H9 (cell line): ENCODE measurements around the gene RNF126. TPM values are rescaled to one million over a fixed set of nuclear protein-coding genes. Genes with fewer than 3 reads are reported as not detected.

ENCODE experiments used
- DNase-seq: peaks from one replicate; pipeline ENCODE4 v3.0.0-alpha.2; 2017
- H2AFZ ChIP-seq: one replicate; pipeline ENCODE4 v1.6.1; 2013; ENCODE audit warnings: mild to moderate bottlenecking, low read length, control low read depth, moderate library complexity
- H2AK5ac ChIP-seq: 2 replicates; pipeline ENCODE4 v1.6.1; 2013; ENCODE audit warnings: low read length, control low read depth, mixed read lengths; ENCODE audit not compliant: insufficient read length
- H2BK120ac ChIP-seq: one replicate; pipeline ENCODE4 v1.6.1; 2013; ENCODE audit warnings: low read depth, mild to moderate bottlenecking, low read length, control low read depth, inconsistent platforms; ENCODE audit not compliant: poor library complexity, severe bottlenecking
- H2BK12ac ChIP-seq: 2 replicates; pipeline ENCODE4 v1.6.1; 2013; ENCODE audit warnings: low read length, control low read depth, mixed read lengths, low read depth; ENCODE audit not compliant: insufficient read length
- H2BK15ac ChIP-seq: 2 replicates; pipeline ENCODE4 v1.6.1; 2013; ENCODE audit warnings: low read depth, low read length, control low read depth
- H2BK20ac ChIP-seq: one replicate; pipeline ENCODE4 v1.6.1; 2013; ENCODE audit warnings: low read depth, mild to moderate bottlenecking, low read length, control low read depth, inconsistent platforms; ENCODE audit not compliant: poor library complexity, severe bottlenecking
- H2BK5ac ChIP-seq: 2 replicates; pipeline ENCODE4 v1.6.1; 2013; ENCODE audit warnings: low read length, control low read depth, mixed read lengths; ENCODE audit not compliant: insufficient read length
- H3K14ac ChIP-seq: 2 replicates; pipeline ENCODE4 v1.6.1; 2013; ENCODE audit warnings: low read length, control low read depth; ENCODE audit not compliant: insufficient read depth
- H3K18ac ChIP-seq: 2 replicates; pipeline ENCODE4 v1.6.1; 2013; ENCODE audit warnings: low read depth, mild to moderate bottlenecking, mixed read lengths, low read length, control low read depth; ENCODE audit not compliant: insufficient read length
- H3K23ac ChIP-seq: 2 replicates; pipeline ENCODE4 v1.6.1; 2013; ENCODE audit warnings: low read length, control low read depth, mixed read lengths, low read depth; ENCODE audit not compliant: insufficient read length
- H3K23me2 ChIP-seq: 2 replicates; pipeline ENCODE4 v1.6.1; 2013; ENCODE audit warnings: low read depth, mild to moderate bottlenecking, mixed read lengths, low read length, control low read depth; ENCODE audit not compliant: insufficient read length, poor library complexity, severe bottlenecking
- H3K27ac ChIP-seq: 2 replicates; pipeline ENCODE4 v1.5.1; 2013; ENCODE audit warnings: low read length, control low read depth, mixed read lengths, low read depth; ENCODE audit not compliant: insufficient read length
- H3K27me3 ChIP-seq: 2 replicates; pipeline ENCODE4 v1.6.1; 2013; ENCODE audit warnings: low read length, control low read depth, inconsistent platforms; ENCODE audit not compliant: insufficient read depth
- H3K4ac ChIP-seq: 2 replicates; pipeline ENCODE4 v1.6.1; 2013; ENCODE audit warnings: low read depth, mild to moderate bottlenecking, control low read depth, inconsistent platforms, low read length, moderate library complexity
- H3K4me1 ChIP-seq: 2 replicates; pipeline ENCODE4 v1.6.1; 2013; ENCODE audit warnings: low read length, control low read depth, inconsistent platforms; ENCODE audit not compliant: insufficient read depth
- H3K4me2 ChIP-seq: 2 replicates; pipeline ENCODE4 v1.6.1; 2013; ENCODE audit warnings: low read length, control low read depth, mixed read lengths; ENCODE audit not compliant: insufficient read length, insufficient read depth
- H3K56ac ChIP-seq: 2 replicates; pipeline ENCODE4 v1.6.1; 2013; ENCODE audit warnings: low read depth, mild to moderate bottlenecking, mixed read lengths, low read length, control low read depth; ENCODE audit not compliant: insufficient read length
- H3K79me1 ChIP-seq: 2 replicates; pipeline ENCODE4 v1.6.1; 2013; ENCODE audit warnings: low read depth, mild to moderate bottlenecking, moderate library complexity, low read length, control low read depth, inconsistent platforms; ENCODE audit not compliant: insufficient read depth, poor library complexity, severe bottlenecking
- H3K79me2 ChIP-seq: 2 replicates; pipeline ENCODE4 v1.6.1; 2013; ENCODE audit warnings: low read length, control low read depth, inconsistent platforms; ENCODE audit not compliant: insufficient read depth
- H3K9ac ChIP-seq: 2 replicates; pipeline ENCODE4 v1.6.1; 2013; ENCODE audit warnings: low read length, control low read depth, mixed read lengths; ENCODE audit not compliant: insufficient read length; ENCODE audit errors: extremely low read depth
- H3K9me3 ChIP-seq: one replicate; pipeline ENCODE4 v1.6.1; 2013; ENCODE audit warnings: low read depth, low read length, inconsistent platforms; ENCODE audit not compliant: control insufficient read depth
- H3T11ph ChIP-seq: one replicate; pipeline ENCODE4 v1.6.1; 2013; ENCODE audit warnings: mild to moderate bottlenecking, low read length, control low read depth, inconsistent platforms
- H4K20me1 ChIP-seq: one replicate; pipeline ENCODE4 v1.6.1; 2013; ENCODE audit not compliant: control insufficient read depth, insufficient read length, insufficient read depth
- H4K5ac ChIP-seq: 2 replicates; pipeline ENCODE4 v1.6.1; 2013; ENCODE audit warnings: low read depth, mild to moderate bottlenecking, mixed read lengths, low read length, control low read depth; ENCODE audit not compliant: insufficient read length
- H4K8ac ChIP-seq: replicated peaks from 2 replicates; pipeline ENCODE4 v1.6.1; 2013; ENCODE audit warnings: low read length, control low read depth, mixed read lengths, low read depth; ENCODE audit not compliant: insufficient read length
- H4K91ac ChIP-seq: 2 replicates; pipeline ENCODE4 v1.6.1; 2013; ENCODE audit warnings: low read depth, mild to moderate bottlenecking, moderate library complexity, mixed read lengths, low read length, control low read depth; ENCODE audit not compliant: insufficient read length
- H3K27ac Mint-ChIP-seq, 3 experiments: 2 replicates in 2 of 3; 3 replicates in 1 of 3; pipeline ENCODE4 v1.8.0; 2020 to 2021; ENCODE audit warnings: mixed read lengths in 3 of 3, mild to moderate bottlenecking in 1 of 3, moderate library complexity in 1 of 3
- H3K27me3 Mint-ChIP-seq: 2 replicates; pipeline ENCODE4 v1.8.0; 2021; ENCODE audit warnings: low read depth, mild to moderate bottlenecking, moderate library complexity, mixed read lengths
- H3K36me3 Mint-ChIP-seq, 3 experiments: 2 replicates in 2 of 3; 3 replicates in 1 of 3; pipeline ENCODE4 v1.8.0; 2020 to 2021; ENCODE audit warnings: low read depth in 3 of 3, mixed read lengths in 3 of 3; ENCODE audit not compliant: insufficient read depth in 1 of 3
- H3K4me1 Mint-ChIP-seq, 2 experiments: 2 replicates each; pipeline ENCODE4 v1.8.0; 2020; ENCODE audit warnings: mixed read lengths in 2 of 2
- H3K4me3 Mint-ChIP-seq, 2 experiments: 2 replicates in 1 of 2; 3 replicates in 1 of 2; pipeline ENCODE4 v1.8.0; 2020 to 2021; ENCODE audit warnings: mild to moderate bottlenecking in 2 of 2, mixed read lengths in 2 of 2, moderate library complexity in 1 of 2
- H3K9me3 Mint-ChIP-seq, 2 experiments: 2 replicates in 1 of 2; 3 replicates in 1 of 2; pipeline ENCODE4 v1.8.0; 2020; ENCODE audit warnings: mild to moderate bottlenecking in 2 of 2, mixed read lengths in 2 of 2, moderate library complexity in 1 of 2
- CTCF ChIP-seq: fragments of 200-600 bp; sonication (generic); conservative IDR thresholded peaks from 3 replicates; pipeline ENCODE4 v1.8.0; 2021; ENCODE audit warnings: antibody characterized with exemption, mild to moderate bottlenecking
- WGBS: extraction: QIAGEN DNeasy Blood & Tissue Kit; methylation state at CpG from one replicate; pipeline ENCODE4 v1.1.7; 2013; ENCODE audit warnings: missing lambda C conversion rate, low lambda C conversion rate, mixed read lengths; ENCODE audit not compliant: insufficient read length; ENCODE audit errors: extremely low coverage; 5-methylcytosine and 5-hydroxymethylcytosine counted together
- total RNA-seq: library from RNA; stranded (reverse); gene quantifications from 2 replicates; pipeline ENCODE4 v1.2.1, GENCODE V29; 2021

Gene RNF126
- total RNA-seq, 1 experiment from 2014 or later = 81.9 TPM

GRCh38 chr19:676339-677105 lies 13.5 kb upstream of the RNF126 start, which contains the start of gene FSTL3:
Gene FSTL3 (plus strand): TSS chr19:676392. CDS start chr19:676424, 32 bp downstream.
- peaks cover 48% of the 10 kb centered on the region for H3K27me3 Mint-ChIP-seq
- no peak within 1 kb of the TSS for H3K18ac ChIP-seq
- no peak within 1 kb of the TSS; the same call in 1 of the 2 replicates for H3K14ac ChIP-seq
- peak within 1 kb of the TSS; percentile 42 to 71 for H3K4me3 Mint-ChIP-seq
- no CpG with 5 or more reads among the region's 63 CpGs for WGBS
- no peaks in the 10 kb centered on the region for H3K36me3 Mint-ChIP-seq
- TF ChIP-seq CTCF = no peak
- H3K56ac ChIP-seq = no peak within 1 kb of the TSS
- no peak within 1 kb of the TSS for H2BK15ac ChIP-seq
- no peak within 1 kb of the TSS for H3K9ac ChIP-seq
- no peaks in the 10 kb centered on the region for H4K20me1 ChIP-seq
- H3K23me2 ChIP-seq = peaks cover 8% of the 10 kb centered on the region
- no peak within 1 kb of the TSS; a peak in 1 of 7 replicates for H3K27ac Mint-ChIP-seq
- no peaks in the 10 kb centered on the region for H3K79me1 ChIP-seq
- no peak within 1 kb of the TSS for H3T11ph ChIP-seq
- no peak within 1 kb of the TSS for H2AFZ ChIP-seq
- H2BK20ac ChIP-seq = no peak within 1 kb of the TSS
- H3K23ac ChIP-seq = no peak within 1 kb of the TSS
- H3K4me1 ChIP-seq = no peaks in the 10 kb centered on the region
- no peak within 1 kb of the TSS for H4K5ac ChIP-seq
- no peak within 1 kb of the TSS for H4K91ac ChIP-seq
- no peak within 1 kb of the TSS for H2BK5ac ChIP-seq
- H3K4me1 Mint-ChIP-seq = peaks cover 0 to 10% of the 10 kb centered on the region in 2 experiments; a peak in 2 of 4 replicates
- no peak for DNase-seq
- H3K9me3 Mint-ChIP-seq = no peaks in the 10 kb centered on the region
- no peaks in the 10 kb centered on the region for H3K79me2 ChIP-seq
- H2AK5ac ChIP-seq = no peak within 1 kb of the TSS
- H3K4ac ChIP-seq = no peak within 1 kb of the TSS
- H4K8ac ChIP-seq = no peak within 1 kb of the TSS
- no peaks in the 10 kb centered on the region; the same call in 1 of the 2 replicates for H3K27me3 ChIP-seq
- H3K27ac ChIP-seq = no peak within 1 kb of the TSS
- no peaks in the 10 kb centered on the region for H3K9me3 ChIP-seq
- H2BK12ac ChIP-seq = no peak within 1 kb of the TSS
- H2BK120ac ChIP-seq = no peak within 1 kb of the TSS
- peak within 1 kb of the TSS; percentile 4 for H3K4me2 ChIP-seq
